Kidney epithelial cell (primary cell): ENCODE results near the gene DEK. TPM values are rescaled to one million over a fixed set of nuclear protein-coding genes. Genes with fewer than 3 reads are reported as not detected.

ENCODE experiments used
- DNase-seq: peaks from one replicate; pipeline ENCODE4 v3.0.0-alpha.2; 2010; ENCODE audit warnings: low read depth
- H3K27me3 ChIP-seq: 2 replicates; pipeline ENCODE4 v1.6.0; 2011; ENCODE audit warnings: low read length; ENCODE audit not compliant: control insufficient read depth, insufficient read depth
- H3K36me3 ChIP-seq: 2 replicates; pipeline ENCODE4 v1.5.1; 2011; ENCODE audit warnings: low read length; ENCODE audit not compliant: control insufficient read depth, insufficient read depth
- H3K4me3 ChIP-seq: 2 replicates; pipeline ENCODE4 v1.5.1; 2011; ENCODE audit warnings: low read depth, mild to moderate bottlenecking, control low read depth, low read length
- CTCF ChIP-seq: IDR thresholded peaks from 2 replicates; pipeline ENCODE4 v1.5.1; 2011; ENCODE audit warnings: mild to moderate bottlenecking, moderate library complexity, low read length, control low read depth, inconsistent platforms; ENCODE audit not compliant: insufficient read depth, poor library complexity, severe bottlenecking
- total RNA-seq: library from RNA; depleted of rRNA; stranded (reverse); fragments of >200 nt; gene quantifications from 2 replicates; pipeline ENCODE4 v1.2.3, GENCODE V29; 2015

The DEK gene
- total RNA-seq, 1 donor from 2014 or later, result 89.4 TPM

GRCh38 chr6:18280084-18280483 lies 15.8 kb upstream of the DEK start:
- H3K27me3 ChIP-seq, result peaks cover 10% of the 10 kb centered on the region
- no peak for DNase-seq

GRCh38 chr6:18279422-18279821 lies 15.1 kb upstream of the DEK start:
- DNase-seq, result no peak
- Histone ChIP-seq H3K4me3 (no peak overlapping the region), H3K36me3 (no peaks in the 10 kb centered on the region), H3K27me3 (peaks cover 10% of the 10 kb centered on the region)
- TF ChIP-seq CTCF, result no peak

More at GRCh38 chr6:18280084-18280483, 15.8 kb upstream of the DEK start:
- Histone ChIP-seq H3K4me3 (no peak overlapping the region), H3K36me3 (no peaks in the 10 kb centered on the region)
- TF ChIP-seq CTCF, result no peak

GRCh38 chr6:18277237-18278006 lies 13.1 kb upstream of the DEK start:
- DNase-seq, result no peak
- peaks cover 10% of the 10 kb centered on the region for H3K27me3 ChIP-seq

GRCh38 chr6:18276610-18277236 lies 12.4 kb upstream of the DEK start:
- Histone ChIP-seq H3K36me3 (no peaks in the 10 kb centered on the region), H3K4me3 (peak overlapping the region; percentile 47), H3K27me3 (peaks cover 10% of the 10 kb centered on the region)
- no peak for DNase-seq
- no peak for TF ChIP-seq CTCF

More at GRCh38 chr6:18277237-18278006, 13.1 kb upstream of the DEK start:
- peak overlapping the region; percentile 47 for H3K4me3 ChIP-seq
- H3K36me3 ChIP-seq, result no peaks in the 10 kb centered on the region
- TF ChIP-seq CTCF, result no peak

- Histone ChIP-seq H3K27me3 (no peaks in the 10 kb centered on the region), H3K4me3 (no peak overlapping the region), H3K36me3 (no peaks in the 10 kb centered on the region)
- DNase-seq, result no peak
- TF ChIP-seq CTCF, result no peak
These were observed 5.9 kb upstream of the DEK start for GRCh38 chr6:18270216-18270615.

GRCh38 chr6:18269717-18270116 lies 5.4 kb upstream of the DEK start:
- TF ChIP-seq CTCF, result no peak
- H3K4me3 ChIP-seq, result no peak overlapping the region
- H3K27me3 ChIP-seq, result no peaks in the 10 kb centered on the region
- no peak for DNase-seq
- H3K36me3 ChIP-seq, result no peaks in the 10 kb centered on the region
